NCI-H1417 treated with DMSO at 0.1 percent for 48 hours (cell line): ENCODE results near the gene FSTL4.

Source experiments
- DNase-seq: peaks from one replicate; lab custom pipeline; 2025; lab: John Stamatoyannopoulos, UW

FSTL4 gene

GRCh38 chr5:133428072-133428660 lies 184.2 kb downstream of the FSTL4 start:
- DNase-seq, result no peak

- DNase-seq, result no peak
These were observed 185.1 kb downstream of the FSTL4 start for GRCh38 chr5:133427121-133427777.

- no peak for DNase-seq
These were observed 186.1 kb downstream of the FSTL4 start for GRCh38 chr5:133426264-133426663.

- no peak for DNase-seq
These were observed 186.6 kb downstream of the FSTL4 start for GRCh38 chr5:133425764-133426163.

GRCh38 chr5:133425222-133425621 lies 187.1 kb downstream of the FSTL4 start:
- peak; percentile 23 for DNase-seq

GRCh38 chr5:133423618-133424282 lies 188.6 kb downstream of the FSTL4 start:
- DNase-seq, result no peak

GRCh38 chr5:133423011-133423617 lies 189.2 kb downstream of the FSTL4 start:
- DNase-seq, result no peak

GRCh38 chr5:133421806-133422205 lies 190.5 kb downstream of the FSTL4 start:
- DNase-seq, result no peak

GRCh38 chr5:133421394-133421793 lies 190.9 kb downstream of the FSTL4 start:
- DNase-seq, result no peak

GRCh38 chr5:133420440-133421301 lies 191.7 kb downstream of the FSTL4 start:
- no peak for DNase-seq

GRCh38 chr5:133415906-133416305 lies 196.4 kb downstream of the FSTL4 start:
- DNase-seq, result no peak

GRCh38 chr5:133415506-133415905 lies 196.8 kb downstream of the FSTL4 start:
- DNase-seq, result no peak

GRCh38 chr5:133412661-133413060 lies 199.7 kb downstream of the FSTL4 start:
- no peak for DNase-seq

GRCh38 chr5:133410335-133410828 lies 202.0 kb downstream of the FSTL4 start:
- DNase-seq, result no peak

GRCh38 chr5:133409210-133409674 lies 203.1 kb downstream of the FSTL4 start:
- no peak for DNase-seq

GRCh38 chr5:133408322-133408721 lies 204.0 kb downstream of the FSTL4 start:
- no peak for DNase-seq

- DNase-seq, result no peak
These were observed 205.2 kb downstream of the FSTL4 start for GRCh38 chr5:133406977-133407632.

GRCh38 chr5:133406208-133406976 lies 205.9 kb downstream of the FSTL4 start:
- DNase-seq, result no peak

- DNase-seq, result no peak
These were observed 206.9 kb downstream of the FSTL4 start for GRCh38 chr5:133405275-133406034.

GRCh38 chr5:133404724-133405123 lies 207.6 kb downstream of the FSTL4 start:
- no peak for DNase-seq
